GM19468 (cell line): ENCODE results near the gene DUS3L.

ENCODE experiments used
- ATAC-seq: cut with Tn5 transposase; IDR thresholded peaks from one replicate; pipeline ENCODE4 v1.9.1; 2021; ENCODE audit warnings: mild to moderate bottlenecking, moderate library complexity, moderate number of reproducible peaks; ENCODE audit not compliant: unreplicated experiment; ENCODE audit errors: extremely low read depth

Gene DUS3L

GRCh38 chr19:5801796-5802619 is 11.0 kb upstream of the DUS3L start:
- ATAC-seq: no peak

- ATAC-seq: no peak
These were observed 9.7 kb upstream of the DUS3L start for GRCh38 chr19:5800361-5801270.

- no peak for ATAC-seq
These were observed 8.6 kb upstream of the DUS3L start for GRCh38 chr19:5799247-5800241.

GRCh38 chr19:5798244-5798643 is 7.3 kb upstream of the DUS3L start:
- ATAC-seq: no peak

- no peak for ATAC-seq
These were observed 4.5 kb upstream of the DUS3L start for GRCh38 chr19:5795382-5795919.

- ATAC-seq: no peak
These were observed 2.2 kb upstream of the DUS3L start for GRCh38 chr19:5793188-5793587.

- no peak for ATAC-seq
These were observed 1.3 kb upstream of the DUS3L start for GRCh38 chr19:5792224-5792623.

GRCh38 chr19:5789886-5790558 is 941 bp downstream of the DUS3L start:
- no peak for ATAC-seq

- ATAC-seq: no peak
These were observed 1.6 kb downstream of the DUS3L start for GRCh38 chr19:5789351-5789761.

- no peak for ATAC-seq
These were observed 2.5 kb downstream of the DUS3L start for GRCh38 chr19:5788422-5788821.

- no peak for ATAC-seq
These were observed 3.4 kb downstream of the DUS3L start for GRCh38 chr19:5787409-5788182.

GRCh38 chr19:5786593-5787408 is 4.2 kb downstream of the DUS3L start:
- no peak for ATAC-seq

- no peak for ATAC-seq
These were observed 5.5 kb downstream of the DUS3L start for GRCh38 chr19:5785423-5785822.

- no peak for ATAC-seq
These were observed 6.3 kb downstream of the DUS3L start, which contains the start of gene PRR22 for GRCh38 chr19:5784581-5785147. Gene PRR22, minus strand, starts transcription at chr19:5784746. Its CDS starts 86 bp downstream, at chr19:5784660.

GRCh38 chr19:5782945-5783919 is 7.7 kb downstream of the DUS3L start:
- ATAC-seq: no peak

GRCh38 chr19:5782322-5782721 is 8.6 kb downstream of the DUS3L start:
- ATAC-seq: no peak
